Osteocyte (in vitro differentiated cells): ENCODE measurements around the gene TP53I3. TPM values are rescaled to one million over a fixed set of nuclear protein-coding genes. Genes with fewer than 3 reads are reported as not detected.

Experiments used
- DNase-seq: peaks from one replicate; pipeline ENCODE4 v3.0.0; 2021; ENCODE audit warnings: mixed read lengths; ENCODE audit not compliant: unreplicated experiment; ENCODE audit errors: extremely low spot score
- H3K27ac Mint-ChIP-seq: one replicate; pipeline ENCODE4 v1.8.0; 2021; ENCODE audit warnings: mild to moderate bottlenecking, mixed read lengths; ENCODE audit not compliant: unreplicated experiment
- H3K27me3 Mint-ChIP-seq: one replicate; pipeline ENCODE4 v1.8.0; 2021; ENCODE audit warnings: mixed read lengths; ENCODE audit not compliant: unreplicated experiment
- H3K36me3 Mint-ChIP-seq: one replicate; pipeline ENCODE4 v1.8.0; 2021; ENCODE audit warnings: mixed read lengths; ENCODE audit not compliant: unreplicated experiment
- H3K4me1 Mint-ChIP-seq: one replicate; pipeline ENCODE4 v1.8.0; 2021; ENCODE audit warnings: mixed read lengths; ENCODE audit not compliant: unreplicated experiment
- H3K4me3 Mint-ChIP-seq: one replicate; pipeline ENCODE4 v1.8.0; 2021; ENCODE audit warnings: mild to moderate bottlenecking, moderate library complexity, mixed read lengths; ENCODE audit not compliant: unreplicated experiment
- H3K9me3 Mint-ChIP-seq: one replicate; pipeline ENCODE4 v1.8.0; 2021; ENCODE audit warnings: mixed read lengths; ENCODE audit not compliant: unreplicated experiment
- total RNA-seq: library from RNA; stranded (reverse); gene quantifications from 2 replicates; pipeline ENCODE4 v1.2.1, GENCODE V29; 2021
- TF ChIP-seq, protein P1 (sequence below): fragments of 200-600 bp; sonication (generic); IDR thresholded peaks from 2 replicates; pipeline ENCODE4 v1.5.0; 2021; ENCODE audit warnings: antibody characterized with exemption, mild to moderate bottlenecking, moderate library complexity

TP53I3 gene
- total RNA-seq, 1 donor from 2014 or later = 45.9 TPM

GRCh38 chr2:24048769-24049484 is 35.7 kb downstream of the TP53I3 start:
- no peaks in the 10 kb centered on the region for H3K36me3 Mint-ChIP-seq
- TF ChIP-seq, protein P1, sequence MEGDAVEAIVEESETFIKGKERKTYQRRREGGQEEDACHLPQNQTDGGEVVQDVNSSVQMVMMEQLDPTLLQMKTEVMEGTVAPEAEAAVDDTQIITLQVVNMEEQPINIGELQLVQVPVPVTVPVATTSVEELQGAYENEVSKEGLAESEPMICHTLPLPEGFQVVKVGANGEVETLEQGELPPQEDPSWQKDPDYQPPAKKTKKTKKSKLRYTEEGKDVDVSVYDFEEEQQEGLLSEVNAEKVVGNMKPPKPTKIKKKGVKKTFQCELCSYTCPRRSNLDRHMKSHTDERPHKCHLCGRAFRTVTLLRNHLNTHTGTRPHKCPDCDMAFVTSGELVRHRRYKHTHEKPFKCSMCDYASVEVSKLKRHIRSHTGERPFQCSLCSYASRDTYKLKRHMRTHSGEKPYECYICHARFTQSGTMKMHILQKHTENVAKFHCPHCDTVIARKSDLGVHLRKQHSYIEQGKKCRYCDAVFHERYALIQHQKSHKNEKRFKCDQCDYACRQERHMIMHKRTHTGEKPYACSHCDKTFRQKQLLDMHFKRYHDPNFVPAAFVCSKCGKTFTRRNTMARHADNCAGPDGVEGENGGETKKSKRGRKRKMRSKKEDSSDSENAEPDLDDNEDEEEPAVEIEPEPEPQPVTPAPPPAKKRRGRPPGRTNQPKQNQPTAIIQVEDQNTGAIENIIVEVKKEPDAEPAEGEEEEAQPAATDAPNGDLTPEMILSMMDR = no peak
- no peak overlapping the region for H3K27ac Mint-ChIP-seq
- peaks cover 17% of the 10 kb centered on the region for H3K4me1 Mint-ChIP-seq
- H3K27me3 Mint-ChIP-seq = no peaks in the 10 kb centered on the region
- no peak for DNase-seq
- no peak overlapping the region for H3K4me3 Mint-ChIP-seq
- H3K9me3 Mint-ChIP-seq = no peaks in the 10 kb centered on the region

DNA sequence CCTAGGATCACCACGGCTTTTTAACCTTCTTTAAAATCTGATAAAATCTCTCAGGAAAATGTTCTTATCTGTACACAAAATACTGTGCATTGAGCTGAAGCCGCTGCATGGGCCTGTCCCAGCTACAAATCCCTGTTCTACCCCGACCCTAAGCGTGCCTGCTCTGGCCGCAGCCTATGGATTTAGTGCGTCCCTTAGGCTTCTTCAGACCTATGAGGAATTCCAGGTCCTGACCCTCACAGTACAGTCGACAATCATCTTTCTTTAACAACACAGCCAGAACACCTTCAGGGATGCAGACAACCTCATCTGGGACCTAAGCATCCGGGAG is 37.0 kb downstream of the TP53I3 start:
- no peak for DNase-seq
- no peaks in the 10 kb centered on the region for H3K27me3 Mint-ChIP-seq
- peaks cover 3% of the 10 kb centered on the region for H3K36me3 Mint-ChIP-seq
- TF ChIP-seq, protein P1 = no peak
- peaks cover 18% of the 10 kb centered on the region for H3K4me1 Mint-ChIP-seq
- peak overlapping the region; percentile 51 for H3K27ac Mint-ChIP-seq
- H3K9me3 Mint-ChIP-seq = no peaks in the 10 kb centered on the region
- peak overlapping the region; percentile 99 for H3K4me3 Mint-ChIP-seq

DNA sequence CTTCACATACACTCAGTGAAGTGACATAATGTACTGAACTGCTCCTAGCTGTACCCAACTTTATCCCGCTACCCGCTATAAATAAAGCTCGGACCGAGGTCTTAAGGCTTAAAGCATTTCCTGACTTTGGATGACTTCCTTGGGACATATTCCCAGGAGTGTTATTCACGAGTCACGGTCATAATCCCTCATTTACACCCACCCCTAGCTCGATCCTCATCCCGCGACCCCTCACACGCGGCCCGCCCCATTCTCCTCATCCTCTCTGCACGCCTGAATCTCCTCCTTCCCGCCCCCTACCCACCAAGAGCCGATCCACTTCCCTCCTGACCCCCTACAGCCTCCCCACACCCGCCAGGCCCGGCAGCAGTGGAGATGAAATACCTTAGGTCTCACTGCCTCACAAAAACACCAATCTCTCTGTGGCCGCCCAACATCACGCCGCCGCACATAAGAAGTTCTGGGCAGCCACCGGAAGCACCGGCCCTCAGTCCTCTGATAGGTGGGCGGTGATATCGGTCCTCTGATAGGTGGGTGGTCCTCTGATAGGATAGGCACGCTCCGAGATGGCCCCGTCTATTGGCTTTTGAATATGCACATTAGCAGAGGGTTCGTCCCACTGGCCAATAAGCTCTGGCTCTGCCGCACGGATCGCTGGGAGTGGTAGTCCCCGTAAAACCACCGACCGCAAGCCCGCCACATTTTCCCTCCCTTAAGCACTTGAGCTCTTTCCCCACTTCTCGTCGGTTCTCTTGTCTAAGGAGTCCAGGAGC is 37.5 kb downstream of the TP53I3 start, which contains the start of gene WDCP:
Gene WDCP (minus strand): TSS at position 462 of the 773 bp plus-strand sequence. CDS start 7,897 bp downstream, outside the sequence.
- Mint-ChIP-seq H3K4me1 (peaks cover 18% of the 10 kb centered on the region), H3K36me3 (peaks cover 3% of the 10 kb centered on the region), H3K27me3 (no peaks in the 10 kb centered on the region), H3K27ac (peak within 1 kb of the TSS; percentile 89), H3K4me3 (peak within 1 kb of the TSS; percentile 99), H3K9me3 (no peaks in the 10 kb centered on the region)
- peak; percentile 96 for DNase-seq
- TF ChIP-seq, protein P1 = no peak

GRCh38 chr2:24046599-24046929 is 38.1 kb downstream of the TP53I3 start:
- Mint-ChIP-seq H3K27ac (no peak overlapping the region), H3K9me3 (no peaks in the 10 kb centered on the region), H3K4me1 (peaks cover 18% of the 10 kb centered on the region), H3K27me3 (no peaks in the 10 kb centered on the region), H3K4me3 (peak overlapping the region; percentile 99), H3K36me3 (peaks cover 3% of the 10 kb centered on the region)
- TF ChIP-seq, protein P1 = no peak
- no peak for DNase-seq
